Loucy (cell line): ENCODE measurements around the gene RNF19B.

Experiments
- H2AFZ ChIP-seq: fragments of 200-600 bp; sonication (generic); 2 replicates; pipeline ENCODE4 v1.6.0; 2016; ENCODE audit warnings: antibody characterized with exemption, mild to moderate bottlenecking, low read length, moderate library complexity
- H3F3A ChIP-seq: fragments of 200-600 bp; 2 replicates; pipeline ENCODE4 v1.6.0; 2016; ENCODE audit warnings: antibody characterized with exemption, low read depth, mild to moderate bottlenecking
- H3K27me3 ChIP-seq: fragments of 200-600 bp; sonication (generic); 2 replicates; pipeline ENCODE4 v1.6.1; 2014; ENCODE audit warnings: low read length, mild to moderate bottlenecking; ENCODE audit not compliant: insufficient read depth, poor library complexity, severe bottlenecking
- H3K36me3 ChIP-seq: fragments of 200-600 bp; sonication (generic); 2 replicates; pipeline ENCODE4 v1.6.1; 2016; ENCODE audit warnings: low read length; ENCODE audit not compliant: insufficient read depth
- H3K4me1 ChIP-seq: fragments of 200-600 bp; sonication (generic); 2 replicates; pipeline ENCODE4 v1.5.1; 2014; ENCODE audit warnings: low read length, mild to moderate bottlenecking; ENCODE audit not compliant: insufficient read depth, poor library complexity, severe bottlenecking
- H3K4me2 ChIP-seq: fragments of 200-600 bp; sonication (generic); 2 replicates; pipeline ENCODE4 v1.6.0; 2014; ENCODE audit warnings: antibody characterized with exemption, low read length, low read depth, mild to moderate bottlenecking; ENCODE audit not compliant: poor library complexity, severe bottlenecking
- H3K4me3 ChIP-seq: fragments of 200-600 bp; sonication (generic); 2 replicates; pipeline ENCODE4 v1.5.1; 2014; ENCODE audit warnings: low read length, mild to moderate bottlenecking, mixed read lengths; ENCODE audit not compliant: poor library complexity, severe bottlenecking
- H3K79me2 ChIP-seq: fragments of 200-600 bp; sonication (generic); 2 replicates; pipeline ENCODE4 v1.6.1; 2014; ENCODE audit warnings: low read length; ENCODE audit not compliant: insufficient read depth
- H3K9ac ChIP-seq: fragments of 200-600 bp; sonication (generic); 2 replicates; pipeline ENCODE4 v1.6.0; 2014; ENCODE audit warnings: mild to moderate bottlenecking, low read depth, low read length, moderate library complexity; ENCODE audit not compliant: poor library complexity, severe bottlenecking
- H3K9me2 ChIP-seq: fragments of 200-600 bp; sonication (generic); replicated peaks from 2 replicates; pipeline ENCODE4 v1.6.1; 2016; ENCODE audit warnings: low read depth, low read length, mixed read lengths
- H3K9me3 ChIP-seq: fragments of 200-600 bp; sonication (generic); 2 replicates; pipeline ENCODE4 v1.6.1; 2014; ENCODE audit warnings: mild to moderate bottlenecking, antibody characterized with exemption, low read length, low read depth; ENCODE audit not compliant: insufficient read depth
- H4K20me1 ChIP-seq: fragments of 200-600 bp; sonication (generic); 2 replicates; pipeline ENCODE4 v1.6.0; 2014; ENCODE audit warnings: antibody characterized with exemption, low read length, mild to moderate bottlenecking; ENCODE audit not compliant: insufficient read depth, poor library complexity, severe bottlenecking
- EZH2phosphoT487 ChIP-seq: fragments of 200-600 bp; IDR thresholded peaks from 2 replicates; pipeline ENCODE4 v1.6.1; 2018; ENCODE audit warnings: antibody characterized with exemption, mild to moderate bottlenecking, moderate library complexity, borderline replicate concordance
- TF ChIP-seq, protein P1 (sequence below): fragments of 200-600 bp; sonication (generic); conservative IDR thresholded peaks from 2 replicates; pipeline ENCODE4 v1.5.1; 2014; ENCODE audit warnings: mild to moderate bottlenecking, antibody characterized with exemption, low read length

The RNF19B gene

DNA sequence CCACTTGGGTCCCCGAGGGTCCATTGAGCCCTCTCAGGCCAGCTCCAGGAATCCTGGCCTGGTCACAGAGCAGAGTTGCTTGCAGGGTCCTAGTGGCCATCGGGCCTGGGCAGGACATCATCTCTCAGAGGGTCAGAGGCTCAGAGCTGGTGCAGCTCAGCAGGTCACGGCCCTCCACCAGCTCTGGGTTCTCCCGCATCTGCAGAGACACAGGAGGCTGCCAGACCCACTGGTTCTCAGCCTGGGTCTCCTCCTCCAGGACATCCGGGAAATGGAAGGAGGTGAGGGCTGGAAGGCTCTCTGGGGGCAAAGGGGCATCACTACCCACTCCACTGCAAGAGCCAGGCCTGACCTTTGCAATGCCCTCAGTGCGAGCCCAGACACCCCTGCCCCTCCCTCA is 69.9 kb downstream of the RNF19B start:
- H3F3A ChIP-seq = no peaks in the 10 kb centered on the region
- H2AFZ ChIP-seq = no peak overlapping the region
- no peaks in the 10 kb centered on the region for H3K79me2 ChIP-seq
- no peaks in the 10 kb centered on the region for H3K9me3 ChIP-seq
- H3K9ac ChIP-seq = no peak overlapping the region
- no peaks in the 10 kb centered on the region for H3K36me3 ChIP-seq
- no peaks in the 10 kb centered on the region for H3K9me2 ChIP-seq
- no peaks in the 10 kb centered on the region for H3K4me1 ChIP-seq
- peaks cover 5% of the 10 kb centered on the region for H3K27me3 ChIP-seq
- no peak overlapping the region for H3K4me3 ChIP-seq
- H3K4me2 ChIP-seq = no peak overlapping the region
- no peaks in the 10 kb centered on the region for H4K20me1 ChIP-seq
- TF ChIP-seq EZH2phosphoT487 = no peak
- TF ChIP-seq, protein P1, sequence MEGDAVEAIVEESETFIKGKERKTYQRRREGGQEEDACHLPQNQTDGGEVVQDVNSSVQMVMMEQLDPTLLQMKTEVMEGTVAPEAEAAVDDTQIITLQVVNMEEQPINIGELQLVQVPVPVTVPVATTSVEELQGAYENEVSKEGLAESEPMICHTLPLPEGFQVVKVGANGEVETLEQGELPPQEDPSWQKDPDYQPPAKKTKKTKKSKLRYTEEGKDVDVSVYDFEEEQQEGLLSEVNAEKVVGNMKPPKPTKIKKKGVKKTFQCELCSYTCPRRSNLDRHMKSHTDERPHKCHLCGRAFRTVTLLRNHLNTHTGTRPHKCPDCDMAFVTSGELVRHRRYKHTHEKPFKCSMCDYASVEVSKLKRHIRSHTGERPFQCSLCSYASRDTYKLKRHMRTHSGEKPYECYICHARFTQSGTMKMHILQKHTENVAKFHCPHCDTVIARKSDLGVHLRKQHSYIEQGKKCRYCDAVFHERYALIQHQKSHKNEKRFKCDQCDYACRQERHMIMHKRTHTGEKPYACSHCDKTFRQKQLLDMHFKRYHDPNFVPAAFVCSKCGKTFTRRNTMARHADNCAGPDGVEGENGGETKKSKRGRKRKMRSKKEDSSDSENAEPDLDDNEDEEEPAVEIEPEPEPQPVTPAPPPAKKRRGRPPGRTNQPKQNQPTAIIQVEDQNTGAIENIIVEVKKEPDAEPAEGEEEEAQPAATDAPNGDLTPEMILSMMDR = no peak

DNA sequence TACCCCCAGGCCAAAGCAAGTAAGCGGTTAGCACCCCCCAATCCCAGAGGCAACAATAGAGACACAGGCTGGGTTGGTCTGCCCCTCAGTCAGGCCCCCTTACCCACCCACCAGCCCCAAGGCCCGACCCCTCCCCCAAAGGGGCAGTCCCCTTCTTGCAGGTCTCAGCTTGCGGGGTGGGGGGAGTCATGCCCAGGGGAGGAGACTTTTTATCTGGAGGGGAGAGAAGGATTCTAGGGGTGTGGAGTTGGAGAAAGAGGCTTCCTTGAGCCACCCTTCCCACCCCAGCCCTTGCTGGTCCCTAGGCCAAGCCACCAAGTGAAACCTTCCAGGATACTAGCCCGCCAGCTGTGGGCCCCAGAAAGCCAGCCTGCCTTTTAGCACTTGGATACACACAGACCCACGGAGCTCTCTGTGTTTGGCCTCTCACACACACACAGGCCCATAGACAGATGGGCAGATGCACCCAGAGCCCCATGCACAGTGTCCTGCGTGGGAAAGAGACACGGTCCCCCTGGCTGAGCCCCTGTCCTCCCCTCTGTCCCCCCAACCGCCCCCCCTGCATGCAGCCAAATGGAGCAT is 70.5 kb downstream of the RNF19B start:
- Histone ChIP-seq H3K36me3 (no peaks in the 10 kb centered on the region), H2AFZ (no peak overlapping the region), H3K4me1 (no peaks in the 10 kb centered on the region), H4K20me1 (no peaks in the 10 kb centered on the region), H3K79me2 (no peaks in the 10 kb centered on the region), H3K27me3 (no peaks in the 10 kb centered on the region), H3K4me3 (no peak overlapping the region), H3K9me3 (no peaks in the 10 kb centered on the region), H3K9me2 (no peaks in the 10 kb centered on the region), H3K4me2 (no peak overlapping the region), H3K9ac (no peak overlapping the region), H3F3A (no peaks in the 10 kb centered on the region)
- TF ChIP-seq EZH2phosphoT487 = no peak
- TF ChIP-seq, protein P1 = no peak

DNA sequence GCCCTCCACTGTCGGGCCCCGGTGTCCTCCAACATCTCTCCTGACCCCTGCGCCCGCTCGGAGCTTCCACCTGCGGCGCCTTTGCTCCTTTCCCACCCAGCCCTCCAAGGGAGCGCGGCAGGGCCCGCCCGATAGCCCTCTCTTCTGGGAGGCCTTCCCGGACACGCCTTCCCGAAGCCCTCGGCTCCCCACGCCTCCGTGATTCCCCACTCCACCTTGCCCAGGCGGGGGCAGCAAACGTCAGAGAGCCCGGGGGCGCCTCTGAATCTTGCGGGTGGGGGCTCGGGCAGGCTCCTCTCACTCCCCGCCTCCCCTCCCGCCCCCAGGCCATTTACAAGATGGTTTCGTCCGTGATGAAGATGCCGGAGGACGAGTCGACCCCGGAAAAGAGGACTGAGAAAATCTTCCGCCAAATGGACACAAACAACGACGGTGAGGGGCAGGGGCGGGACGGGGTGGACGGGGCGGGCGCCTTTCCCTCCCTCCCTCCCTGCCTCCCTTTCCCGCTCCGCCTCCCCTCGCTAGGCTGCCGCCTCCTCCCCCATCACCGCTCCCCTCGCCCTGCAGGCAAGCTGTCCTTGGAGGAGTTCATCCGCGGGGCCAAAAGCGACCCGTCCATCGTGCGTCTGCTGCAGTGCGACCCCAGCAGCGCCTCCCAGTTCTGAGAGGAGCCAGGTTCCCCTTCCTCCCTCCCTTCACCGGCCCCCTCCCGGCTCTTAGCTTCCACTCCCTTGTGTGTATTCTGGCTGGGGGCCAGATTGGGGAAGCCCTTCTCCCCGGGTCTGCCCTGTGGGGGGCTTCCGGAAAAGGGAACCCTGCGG is 71.2 kb downstream of the RNF19B start:
- Histone ChIP-seq H3K4me2 (no peak overlapping the region), H3F3A (no peaks in the 10 kb centered on the region), H3K9me2 (no peaks in the 10 kb centered on the region), H3K4me1 (no peaks in the 10 kb centered on the region), H3K9ac (no peak overlapping the region), H4K20me1 (no peaks in the 10 kb centered on the region), H3K27me3 (no peaks in the 10 kb centered on the region), H3K9me3 (no peaks in the 10 kb centered on the region), H2AFZ (no peak overlapping the region), H3K36me3 (no peaks in the 10 kb centered on the region), H3K4me3 (no peak overlapping the region), H3K79me2 (no peaks in the 10 kb centered on the region)
- TF ChIP-seq, protein P1 = no peak
- no peak for TF ChIP-seq EZH2phosphoT487
